ENCODE data around the gene PNPLA7. TPM values are rescaled to one million over a fixed set of nuclear protein-coding genes. Genes with fewer than 3 reads are reported as not detected.

PNPLA7 gene
- total RNA-seq: 0.11 and 0.31 TPM in 2 replicates

DNA sequence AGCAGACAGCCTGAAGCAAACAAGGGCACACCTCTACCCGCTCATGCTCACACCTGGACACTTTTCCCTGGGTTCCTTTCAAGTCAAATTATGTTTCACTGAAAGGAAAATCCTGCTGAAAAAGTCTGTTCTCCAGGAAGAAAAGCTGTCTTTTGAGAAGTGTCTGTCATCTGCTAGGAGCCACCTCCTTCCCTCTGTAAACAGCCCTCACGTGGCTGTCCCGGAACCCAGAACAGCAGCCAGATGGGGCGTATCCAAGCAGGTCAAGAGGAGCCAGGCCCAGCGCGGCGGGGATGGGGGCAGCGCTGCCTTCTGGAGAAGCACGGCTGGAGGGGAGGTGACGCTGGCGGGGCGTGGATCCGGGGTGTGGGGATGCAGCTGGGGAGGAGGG lies at the start of gene PNPLA7:
Gene PNPLA7, minus strand, starts transcription at position 172 of the 391 bp plus-strand sequence. CDS start 205 bp downstream, outside the sequence.

GRCh38 chr9:137590469-137591383 lies 40.5 kb upstream of the PNPLA7 start, which contains the start of gene ZMYND19:
Gene ZMYND19 (minus strand): TSS chr9:137590512. CDS start chr9:137590263, 249 bp downstream.

DNA sequence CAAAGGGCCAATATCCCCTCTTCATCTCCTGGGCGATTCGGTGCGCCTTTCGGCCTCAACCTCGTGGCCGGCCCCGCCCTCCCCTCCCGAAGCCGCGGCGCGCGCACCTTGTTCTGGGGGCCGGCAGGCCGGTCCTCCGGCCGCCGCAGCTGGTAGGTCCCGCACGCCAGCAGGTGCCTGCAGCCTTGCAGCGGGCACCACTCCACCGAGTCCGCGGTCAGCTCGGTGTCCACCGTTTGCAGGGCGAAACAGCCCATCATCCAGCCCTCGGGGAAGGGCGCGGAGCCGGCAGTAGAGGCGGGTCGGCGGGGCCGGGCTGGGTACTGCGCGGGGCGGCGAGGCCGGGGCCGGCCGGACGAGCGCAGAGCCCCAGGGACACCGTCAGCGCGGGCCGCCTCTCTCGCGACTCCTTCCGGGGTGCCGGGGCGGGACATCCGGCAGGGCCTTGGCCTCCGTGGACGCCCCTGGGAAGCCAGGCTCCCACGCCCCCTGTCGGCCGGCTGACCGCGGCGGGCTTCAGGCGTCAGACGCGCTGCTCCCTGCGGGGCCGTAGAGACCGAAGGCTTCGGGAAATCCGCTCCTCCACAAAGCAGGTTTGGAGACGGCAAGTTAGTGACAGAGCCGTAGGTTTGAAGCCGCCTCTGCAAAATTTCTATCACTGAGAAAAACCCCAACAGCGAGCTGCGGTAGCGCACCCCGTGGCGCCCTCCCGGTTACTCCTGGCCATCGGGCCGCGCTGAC lies 28.5 kb upstream of the PNPLA7 start, which contains the start of gene DPH7:
Gene DPH7, minus strand, starts transcription at position 408 of the 741 bp plus-strand sequence. Its CDS starts 148 bp downstream, at position 260.

GRCh38 chr9:137551264-137552021 lies 1.2 kb upstream of the PNPLA7 start, which contains the start of gene MRPL41:
Gene MRPL41 (plus strand): TSS chr9:137551879. CDS start chr9:137552082, 203 bp downstream.

DNA sequence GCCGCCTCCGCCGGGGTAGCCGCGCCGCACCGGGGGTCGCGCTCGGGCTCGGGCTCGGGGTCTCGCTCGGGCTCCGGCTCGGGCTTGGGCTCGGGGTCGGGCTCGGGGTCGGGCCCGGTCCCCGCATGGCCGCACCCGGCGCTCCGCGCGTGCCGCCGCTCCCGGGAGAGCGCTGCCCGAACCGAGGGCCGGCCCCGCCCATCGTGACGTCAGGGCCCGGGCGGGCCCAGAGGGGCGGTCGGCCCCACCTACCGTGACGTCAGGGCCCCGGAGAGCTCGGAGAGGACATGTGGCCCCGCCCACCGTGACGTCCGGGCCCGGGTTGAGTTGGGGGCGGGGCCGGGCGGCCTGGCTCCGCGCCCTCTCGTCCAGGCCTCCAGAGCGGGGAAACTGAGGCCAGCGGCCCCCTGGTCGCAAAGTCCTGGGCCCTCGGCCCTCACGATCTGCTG lies 91.0 kb downstream of the PNPLA7 start, which contains the start of gene NSMF:
Gene NSMF, minus strand, starts transcription at position 183 of the 449 bp plus-strand sequence. CDS start 232 bp downstream, outside the sequence.

GRCh38 chr9:137441289-137441934 lies 108.8 kb downstream of the PNPLA7 start, which contains the start of gene ENTPD8:
Gene ENTPD8 (minus strand): TSS chr9:137441357. CDS start chr9:137438285, 3,072 bp downstream.

GRCh38 chr9:137422604-137423513 lies 127.3 kb downstream of the PNPLA7 start, which contains the start of the genes EXD3 and NOXA1:
Gene EXD3 (minus strand): TSS chr9:137423162. CDS start chr9:137395357, 27,805 bp downstream.
Gene NOXA1 (plus strand): TSS chr9:137423393. CDS start chr9:137423530, 137 bp downstream.

Other genes with a start within 250 kb of the PNPLA7 start
- gene NRARP, start 248.1 kb downstream of the PNPLA7 start, total RNA-seq: 1.1 and 2.2 TPM in 2 replicates
- 4.6 and 8.9 TPM in 2 replicates for gene EXD3, start 127.2 kb downstream of the PNPLA7 start, total RNA-seq
- 0.31 TPM in 1 of 2 replicates, not detected in the other for gene NOXA1, start 127.0 kb downstream of the PNPLA7 start, total RNA-seq
- not detected in 2 replicates for gene ENTPD8, start 109.0 kb downstream of the PNPLA7 start, total RNA-seq
- 48.9 and 50.7 TPM in 2 replicates for gene NSMF, start 91.1 kb downstream of the PNPLA7 start, total RNA-seq
- 107 and 108 TPM in 2 replicates for gene MRPL41, start 1.5 kb upstream of the PNPLA7 start, total RNA-seq
- gene DPH7, start 28.5 kb upstream of the PNPLA7 start, total RNA-seq: 28.7 and 37.0 TPM in 2 replicates
- 24.8 and 42.8 TPM in 2 replicates for gene ZMYND19, start 40.1 kb upstream of the PNPLA7 start, total RNA-seq
- 120 and 143 TPM in 2 replicates for gene ARRDC1, start 55.3 kb upstream of the PNPLA7 start, total RNA-seq
- 42.6 and 44.9 TPM in 2 replicates for gene EHMT1, start 68.6 kb upstream of the PNPLA7 start, total RNA-seq